GM19467 (cell line): Measurements from ENCODE around the gene CAMKMT.
"Not testable (repeated sequence)": the region's sequence is repeated elsewhere in the genome, so short reads cannot be mapped to it uniquely, and the experiment has no call there.

ENCODE experiments used
- ATAC-seq: cut with Tn5 transposase; IDR thresholded peaks from one replicate; pipeline ENCODE4 v1.9.1; 2021; ENCODE audit warnings: mild to moderate bottlenecking, moderate library complexity; ENCODE audit not compliant: unreplicated experiment

Gene CAMKMT

GRCh38 chr2:44495544-44495943 is 133.8 kb downstream of the CAMKMT start:
- ATAC-seq, result no peak

DNA sequence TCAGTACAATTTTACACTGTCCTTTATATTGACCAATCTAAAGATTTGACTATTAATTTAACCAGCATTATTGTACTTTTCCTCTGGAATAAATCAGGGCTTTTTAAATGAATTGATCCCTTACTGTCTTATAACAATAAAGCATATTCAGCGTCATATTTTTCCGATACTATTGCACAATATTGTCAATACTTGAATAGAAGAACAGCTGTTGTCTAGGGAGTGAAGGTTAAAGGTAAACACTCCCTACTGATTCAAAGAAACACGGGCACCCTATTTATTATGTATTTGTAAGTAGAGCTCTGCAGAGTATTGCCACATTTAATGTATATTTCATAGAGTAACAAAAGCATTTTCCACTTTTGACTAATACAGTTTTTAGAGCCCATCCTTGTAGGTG is 134.4 kb downstream of the CAMKMT start:
- no peak for ATAC-seq

DNA sequence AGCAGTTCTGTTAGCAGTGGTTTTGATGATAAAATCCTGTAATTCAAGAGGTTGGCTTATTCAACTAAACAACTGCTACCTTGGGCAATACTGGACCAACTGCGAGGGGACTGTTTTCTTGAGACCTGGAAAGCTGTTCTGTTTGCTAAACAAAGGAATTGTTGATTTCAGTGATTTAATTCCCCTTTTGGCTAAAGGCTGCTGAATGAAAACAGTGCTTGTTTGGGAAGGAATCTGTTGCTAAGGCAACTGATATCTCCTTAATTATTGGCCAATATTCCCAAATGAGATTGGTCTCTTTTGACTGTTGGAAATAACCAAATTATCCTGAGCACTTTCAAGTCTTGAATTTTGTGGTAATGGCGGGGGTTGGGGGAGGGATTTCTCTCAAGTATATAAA is 136.8 kb downstream of the CAMKMT start:
- ATAC-seq, result no peak

GRCh38 chr2:44505664-44506063 is 143.9 kb downstream of the CAMKMT start:
- not testable (repeated sequence) for ATAC-seq

DNA sequence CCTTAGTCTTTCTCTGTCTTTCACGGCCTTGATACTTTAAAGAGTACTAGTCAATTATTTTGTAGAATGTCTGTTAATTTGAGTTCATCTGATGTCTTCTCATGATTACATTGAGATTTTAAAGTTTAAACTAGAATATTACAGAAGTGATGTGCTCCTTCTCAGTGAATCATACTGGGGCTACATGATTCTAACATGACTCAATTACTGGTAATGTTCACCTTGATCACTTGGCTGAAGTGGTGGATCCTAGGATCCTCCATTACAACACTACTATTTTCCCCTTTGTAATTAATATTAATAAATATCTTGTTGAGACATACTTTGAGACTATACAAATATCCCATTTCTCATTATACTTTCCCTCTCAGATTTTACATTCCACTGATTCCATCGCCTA is 148.5 kb downstream of the CAMKMT start:
- no peak for ATAC-seq

- ATAC-seq, result no peak
Measured at GRCh38 chr2:44515416-44515815, 153.7 kb downstream of the CAMKMT start.

DNA sequence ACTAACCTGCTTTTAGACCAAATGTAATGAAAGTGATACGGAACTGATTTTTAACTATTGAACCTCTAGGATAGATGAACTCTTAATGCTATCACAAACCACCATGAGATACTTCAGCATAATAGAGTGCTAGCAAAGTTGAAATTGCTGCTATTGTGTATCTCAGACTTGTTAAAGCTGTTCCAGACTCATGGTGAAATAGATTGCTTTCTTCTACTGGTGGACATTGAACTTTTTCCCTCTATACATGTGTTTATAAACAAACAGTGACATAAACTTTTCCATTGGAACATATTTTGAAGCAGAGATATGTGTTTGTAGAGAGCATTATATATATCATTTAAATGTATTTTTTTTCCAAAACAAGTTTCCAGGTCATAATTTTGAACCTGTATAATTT is 157.3 kb downstream of the CAMKMT start:
- no peak for ATAC-seq

- no peak for ATAC-seq
Measured at GRCh38 chr2:44522846-44523245, 161.1 kb downstream of the CAMKMT start.

- no peak for ATAC-seq
Measured at GRCh38 chr2:44524347-44524926, 162.7 kb downstream of the CAMKMT start.

GRCh38 chr2:44526352-44526751 is 164.6 kb downstream of the CAMKMT start:
- no peak for ATAC-seq

DNA sequence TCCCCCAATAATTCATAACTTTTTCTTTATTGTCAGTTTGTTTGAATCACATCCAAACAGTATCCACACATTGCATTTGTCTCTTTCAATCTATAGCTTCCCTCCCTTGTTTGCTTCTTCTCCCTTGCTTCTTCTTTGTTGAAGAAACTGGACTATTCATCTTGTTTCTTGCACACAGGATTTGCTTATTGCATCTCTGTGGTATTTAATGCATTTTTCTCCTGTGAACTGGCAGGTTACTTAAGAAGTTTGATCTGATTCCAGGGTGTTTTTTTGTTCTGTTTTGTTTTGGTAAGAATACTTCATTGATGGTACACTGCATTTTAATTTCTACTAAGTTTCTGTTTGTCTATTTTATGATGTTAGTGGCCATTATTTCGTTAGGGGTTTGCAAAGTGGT is 166.8 kb downstream of the CAMKMT start:
- ATAC-seq, result no peak

DNA sequence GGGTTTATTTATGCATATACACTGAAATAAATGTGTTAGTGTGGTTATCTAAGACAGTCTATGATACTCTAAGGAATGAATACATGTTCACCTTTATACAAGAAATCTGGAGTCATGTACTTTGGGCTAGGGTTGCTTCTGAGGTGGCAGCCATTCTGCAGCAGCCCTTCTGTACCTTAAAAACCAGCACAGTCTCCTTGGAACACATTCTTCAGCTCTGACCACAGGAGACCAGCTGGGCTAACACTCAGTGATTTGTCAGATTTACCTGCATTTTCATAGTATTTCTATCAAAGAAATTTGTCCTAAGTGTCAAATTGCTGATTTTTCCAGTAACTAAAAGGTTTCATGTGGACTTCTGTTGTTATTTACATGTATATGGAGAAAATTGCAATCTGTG is 167.7 kb downstream of the CAMKMT start:
- ATAC-seq, result no peak

GRCh38 chr2:44531289-44531688 is 169.5 kb downstream of the CAMKMT start:
- no peak for ATAC-seq

- ATAC-seq, result no peak
Measured at GRCh38 chr2:44532031-44532430, 170.3 kb downstream of the CAMKMT start.

DNA sequence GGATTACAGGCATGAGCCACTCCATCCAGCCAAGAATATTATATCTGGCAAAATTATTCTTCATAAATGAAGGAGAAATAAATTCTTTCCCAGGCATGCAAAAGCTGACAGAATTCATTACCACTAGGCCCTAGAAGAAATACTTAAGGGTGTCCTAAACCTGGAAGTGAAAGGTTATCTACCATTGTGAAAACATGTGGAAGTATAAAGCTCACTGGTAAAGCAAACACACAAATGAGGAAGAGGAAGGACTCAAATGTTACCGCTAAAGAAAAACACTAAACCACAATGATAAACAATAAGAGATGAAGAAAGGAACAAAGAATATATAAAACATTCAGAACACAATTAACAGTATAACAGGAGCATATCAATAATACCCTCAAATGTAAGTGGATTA is 171.8 kb downstream of the CAMKMT start:
- no peak for ATAC-seq

DNA sequence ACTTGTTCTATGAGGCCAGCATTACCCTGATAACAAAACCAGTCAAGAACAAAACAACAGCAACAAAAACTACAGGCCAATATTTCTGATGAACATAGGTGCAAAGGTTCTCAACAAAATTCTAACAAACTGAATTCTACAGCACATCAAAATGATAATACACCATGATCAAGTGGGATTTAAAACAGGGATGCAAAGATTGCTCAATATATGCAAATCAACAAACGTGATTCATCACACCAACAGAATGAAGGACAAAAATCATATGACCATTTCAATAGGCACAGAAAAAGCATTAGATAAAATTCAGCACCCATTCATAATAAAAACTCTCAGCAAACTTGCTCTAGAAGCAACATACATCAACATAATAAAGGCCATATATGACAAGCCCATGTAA is 173.6 kb downstream of the CAMKMT start:
- ATAC-seq, result no peak

- no peak for ATAC-seq
Measured at GRCh38 chr2:44537264-44537663, 175.5 kb downstream of the CAMKMT start.

GRCh38 chr2:44542520-44542919 is 180.8 kb downstream of the CAMKMT start:
- no peak for ATAC-seq

DNA sequence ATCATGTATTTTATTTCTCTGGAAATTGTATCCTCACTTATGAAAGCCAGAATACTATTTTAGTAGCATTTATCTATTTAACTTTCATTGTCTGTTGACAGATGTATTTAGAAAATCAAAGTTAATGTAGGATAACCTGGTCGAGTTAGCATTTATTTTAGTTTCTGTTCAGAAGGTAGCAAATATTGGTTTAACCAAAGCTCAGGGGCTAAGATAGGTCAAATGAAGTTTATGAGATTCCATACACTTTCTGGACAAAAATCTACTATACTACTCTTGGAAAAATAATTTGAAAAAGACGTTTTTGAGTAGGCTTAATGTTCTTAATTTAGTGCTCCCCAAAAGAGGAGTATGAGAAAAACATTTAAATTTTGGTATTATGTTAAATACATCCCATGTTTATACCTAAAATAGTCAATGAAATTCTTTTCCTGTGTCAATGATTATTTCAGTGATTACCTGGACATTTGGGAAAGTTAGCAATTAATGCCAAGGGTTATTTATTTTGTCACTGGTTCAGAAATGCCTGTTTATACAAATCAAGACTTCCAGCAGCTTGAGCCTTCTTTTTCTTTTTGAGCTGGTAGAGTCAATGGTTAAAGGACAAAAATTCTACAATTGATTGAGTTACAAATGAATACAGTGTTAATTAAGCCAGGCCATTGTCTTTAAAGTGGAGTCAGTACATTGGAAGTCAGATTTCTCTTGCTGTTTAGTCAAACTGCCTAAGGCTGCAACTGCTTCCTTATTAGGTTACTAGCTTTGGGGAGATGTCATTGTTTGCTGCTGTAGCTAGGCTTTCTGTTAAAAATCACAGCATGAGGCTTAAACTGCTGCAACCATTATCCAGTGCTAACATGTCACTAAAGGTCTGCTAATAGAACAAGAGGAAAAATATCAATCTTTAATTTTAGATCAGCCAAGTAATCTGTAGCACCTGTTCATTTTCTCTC is 182.3 kb downstream of the CAMKMT start:
- ATAC-seq, result no peak

DNA sequence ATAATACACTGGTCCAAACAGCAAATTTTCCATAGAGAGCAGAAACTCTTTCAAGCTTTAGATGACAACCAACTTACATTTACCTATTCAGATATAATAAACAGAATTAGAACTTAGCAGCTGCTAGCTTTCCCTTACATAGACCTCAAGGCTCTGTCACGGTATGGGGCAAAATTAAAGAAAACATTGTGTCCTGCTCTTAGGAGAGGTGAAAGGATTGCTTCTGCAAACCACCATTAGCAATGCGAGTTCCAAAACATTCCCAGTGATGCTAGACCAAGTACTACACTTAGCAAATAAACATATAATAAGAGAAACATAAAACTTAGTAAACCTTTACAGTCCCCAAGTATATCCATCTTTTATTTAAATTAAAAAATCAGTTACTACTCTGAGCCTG is 183.3 kb downstream of the CAMKMT start:
- no peak for ATAC-seq

- no peak for ATAC-seq
Measured at GRCh38 chr2:44546459-44547127, 184.8 kb downstream of the CAMKMT start.

DNA sequence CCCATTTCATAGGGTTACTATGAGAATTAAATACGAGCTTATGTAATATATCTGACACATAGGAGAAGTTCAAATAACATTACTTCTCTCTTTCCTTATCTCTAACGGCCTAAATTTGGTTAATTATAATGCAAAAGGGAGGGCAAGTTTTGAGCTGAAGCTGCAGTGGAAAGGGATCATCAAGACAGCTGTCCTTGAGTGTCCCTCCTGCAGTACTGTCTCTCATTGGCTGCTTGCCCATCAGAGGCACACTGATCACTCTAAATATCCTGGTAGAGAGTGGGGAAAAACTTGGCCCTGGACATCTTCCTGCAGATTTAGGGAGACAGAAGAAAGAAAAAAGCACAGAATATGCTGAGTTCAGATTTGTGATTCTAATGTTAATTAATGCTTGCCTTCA is 186.0 kb downstream of the CAMKMT start:
- ATAC-seq, result no peak
